ENCODE results near the gene HECW1.

Gene HECW1

DNA sequence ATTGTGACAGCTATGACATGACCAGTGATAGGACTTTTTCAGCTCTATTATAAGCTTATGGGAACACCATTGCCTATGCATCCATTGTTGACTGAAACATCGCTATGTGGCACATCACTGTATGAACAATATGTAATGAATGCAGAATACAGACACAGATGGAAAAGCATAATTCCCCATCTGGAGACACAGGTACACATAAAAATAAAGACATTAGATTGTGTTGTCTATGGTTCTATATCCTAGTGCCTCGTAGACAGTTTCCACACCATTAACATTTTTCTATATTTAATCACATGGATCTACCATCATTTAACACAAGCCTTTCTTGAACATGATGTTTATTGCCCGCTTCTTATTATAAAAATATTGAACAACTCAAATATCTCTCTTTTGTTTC lies 374.2 kb downstream of the HECW1 start:
- no peak overlapping the region for H3K4me3 ChIP-seq
- no peak overlapping the region for H3K27ac ChIP-seq
- no peaks in the 10 kb centered on the region for H3K9me3 ChIP-seq (ENCODE audit: low read depth, low read length)
- H3K36me3 ChIP-seq (ENCODE audit: insufficient read depth, low read length), result no peaks in the 10 kb centered on the region
- DNase-seq (ENCODE audit: low read depth, low spot score), result no peak
- no peak overlapping the region for H3K9ac ChIP-seq (ENCODE audit: insufficient read length)
- TF ChIP-seq FOXP2 (optimal IDR thresholded peaks at IDR 0.05; ENCODE audit: control extremely low read depth, extremely low read length, insufficient read depth) (no peak), EZH2 (IDR thresholded peaks at IDR 0.05) (no peak), POLR2AphosphoS5 (IDR thresholded peaks at IDR 0.05; ENCODE audit: borderline replicate concordance, low read depth, low read length) (no peak)

DNA sequence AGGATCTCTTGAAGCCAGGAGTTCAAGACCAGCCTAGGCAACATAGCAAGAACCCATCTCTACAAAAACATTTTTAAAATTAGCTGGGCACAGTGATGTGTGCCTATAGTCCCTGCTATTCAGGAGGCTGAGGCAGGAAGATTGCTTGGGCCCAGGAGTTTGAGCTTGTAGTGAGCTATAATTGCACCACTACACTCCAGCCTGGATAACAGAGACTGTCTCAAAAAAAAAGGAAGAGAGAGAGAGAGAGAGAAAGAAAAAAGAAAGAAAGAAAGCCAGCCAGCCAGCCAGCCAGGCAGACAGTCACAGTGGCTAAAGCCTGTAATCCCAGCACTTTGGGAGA lies 375.3 kb downstream of the HECW1 start:
- DNase-seq (ENCODE audit: low read depth, low spot score), result no peak
- Histone ChIP-seq H3K9me3 (ENCODE audit: low read depth, low read length) (no peaks in the 10 kb centered on the region), H3K27ac (no peak overlapping the region), H3K36me3 (ENCODE audit: insufficient read depth, low read length) (no peaks in the 10 kb centered on the region), H3K4me3 (no peak overlapping the region), H3K9ac (ENCODE audit: insufficient read length) (no peak overlapping the region)
- TF ChIP-seq POLR2AphosphoS5 (IDR thresholded peaks at IDR 0.05; ENCODE audit: borderline replicate concordance, low read depth, low read length), result no peak
- no peak for TF ChIP-seq EZH2 (IDR thresholded peaks at IDR 0.05)
- no peak for TF ChIP-seq FOXP2 (optimal IDR thresholded peaks at IDR 0.05; ENCODE audit: control extremely low read depth, extremely low read length, insufficient read depth)

DNA sequence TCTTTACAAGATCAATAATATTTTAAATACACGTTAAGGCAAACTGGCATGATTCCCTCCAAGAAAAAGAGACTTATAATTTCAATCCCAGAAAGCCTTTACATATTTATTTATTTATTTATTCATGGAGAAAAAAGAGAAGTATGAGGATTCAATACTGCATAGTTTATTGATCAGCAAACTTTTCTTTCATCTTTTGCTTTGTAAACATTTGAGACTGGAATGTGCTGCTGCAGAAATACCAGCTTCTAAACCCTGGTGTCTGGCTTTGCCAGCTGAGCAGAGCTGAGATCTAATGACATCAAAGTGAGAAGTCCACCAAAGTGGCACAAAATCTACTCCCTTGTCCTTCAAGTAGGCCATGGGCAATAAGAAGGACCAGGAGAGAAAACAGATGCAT lies 376.8 kb downstream of the HECW1 start:
- no peak overlapping the region for H3K27ac ChIP-seq
- H3K4me3 ChIP-seq, result no peak overlapping the region
- no peaks in the 10 kb centered on the region for H3K36me3 ChIP-seq (ENCODE audit: insufficient read depth, low read length)
- DNase-seq (ENCODE audit: low read depth, low spot score), result no peak
- no peaks in the 10 kb centered on the region for H3K9me3 ChIP-seq (ENCODE audit: low read depth, low read length)
- H3K9ac ChIP-seq (ENCODE audit: insufficient read length), result no peak overlapping the region
- TF ChIP-seq POLR2AphosphoS5 (IDR thresholded peaks at IDR 0.05; ENCODE audit: borderline replicate concordance, low read depth, low read length) (no peak), EZH2 (IDR thresholded peaks at IDR 0.05) (no peak), FOXP2 (optimal IDR thresholded peaks at IDR 0.05; ENCODE audit: control extremely low read depth, extremely low read length, insufficient read depth) (no peak)

DNA sequence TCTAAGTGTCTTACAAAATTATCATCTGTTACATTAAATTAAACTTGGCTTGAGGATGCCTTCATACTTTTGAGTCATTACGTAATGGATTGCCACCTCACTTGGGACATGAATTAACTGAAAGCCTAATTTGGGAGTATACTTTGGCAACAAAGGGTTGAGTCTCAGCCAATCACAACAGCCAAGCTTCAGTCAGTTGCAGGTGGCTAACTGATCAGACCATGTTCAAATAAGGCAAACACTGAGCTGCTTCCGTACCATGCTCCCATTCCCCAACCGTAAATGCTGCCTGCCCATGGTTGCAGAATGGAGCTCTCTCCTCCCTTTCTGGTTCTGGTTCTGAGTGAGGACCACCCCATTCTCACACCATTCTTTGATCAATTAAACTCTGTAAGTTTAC lies 377.6 kb downstream of the HECW1 start:
- no peaks in the 10 kb centered on the region for H3K9me3 ChIP-seq (ENCODE audit: low read depth, low read length)
- H3K4me3 ChIP-seq, result no peak overlapping the region
- H3K36me3 ChIP-seq (ENCODE audit: insufficient read depth, low read length), result no peaks in the 10 kb centered on the region
- TF ChIP-seq EZH2 (IDR thresholded peaks at IDR 0.05) (no peak), FOXP2 (optimal IDR thresholded peaks at IDR 0.05; ENCODE audit: control extremely low read depth, extremely low read length, insufficient read depth) (no peak), POLR2AphosphoS5 (IDR thresholded peaks at IDR 0.05; ENCODE audit: borderline replicate concordance, low read depth, low read length) (no peak)
- no peak for DNase-seq (ENCODE audit: low read depth, low spot score)
- no peak overlapping the region for H3K9ac ChIP-seq (ENCODE audit: insufficient read length)
- no peak overlapping the region for H3K27ac ChIP-seq

GRCh38 chr7:43491123-43491522 lies 378.7 kb downstream of the HECW1 start:
- no peak for DNase-seq (ENCODE audit: low read depth, low spot score)
- TF ChIP-seq POLR2AphosphoS5 (IDR thresholded peaks at IDR 0.05; ENCODE audit: borderline replicate concordance, low read depth, low read length), result no peak
- no peak for TF ChIP-seq FOXP2 (optimal IDR thresholded peaks at IDR 0.05; ENCODE audit: control extremely low read depth, extremely low read length, insufficient read depth)
- TF ChIP-seq EZH2 (IDR thresholded peaks at IDR 0.05), result no peak
- no peaks in the 10 kb centered on the region for H3K9me3 ChIP-seq (ENCODE audit: low read depth, low read length)

GRCh38 chr7:43491984-43492383 lies 379.5 kb downstream of the HECW1 start:
- TF ChIP-seq EZH2 (IDR thresholded peaks at IDR 0.05), result no peak
- no peak for TF ChIP-seq POLR2AphosphoS5 (IDR thresholded peaks at IDR 0.05; ENCODE audit: borderline replicate concordance, low read depth, low read length)
- no peak for TF ChIP-seq FOXP2 (optimal IDR thresholded peaks at IDR 0.05; ENCODE audit: control extremely low read depth, extremely low read length, insufficient read depth)
- H3K36me3 ChIP-seq (ENCODE audit: insufficient read depth, low read length), result no peaks in the 10 kb centered on the region
- DNase-seq (ENCODE audit: low read depth, low spot score), result no peak
- no peak overlapping the region for H3K9ac ChIP-seq (ENCODE audit: insufficient read length)
- no peak overlapping the region for H3K4me3 ChIP-seq
- no peaks in the 10 kb centered on the region for H3K9me3 ChIP-seq (ENCODE audit: low read depth, low read length)
- no peak overlapping the region for H3K27ac ChIP-seq

More at GRCh38 chr7:43491123-43491522, 378.7 kb downstream of the HECW1 start:
- Histone ChIP-seq H3K27ac (no peak overlapping the region), H3K36me3 (ENCODE audit: insufficient read depth, low read length) (no peaks in the 10 kb centered on the region), H3K4me3 (no peak overlapping the region), H3K9ac (ENCODE audit: insufficient read length) (no peak overlapping the region)

GRCh38 chr7:43492896-43493295 lies 380.4 kb downstream of the HECW1 start:
- DNase-seq (ENCODE audit: low read depth, low spot score), result no peak
- TF ChIP-seq EZH2 (IDR thresholded peaks at IDR 0.05) (no peak), FOXP2 (optimal IDR thresholded peaks at IDR 0.05; ENCODE audit: control extremely low read depth, extremely low read length, insufficient read depth) (no peak), POLR2AphosphoS5 (IDR thresholded peaks at IDR 0.05; ENCODE audit: borderline replicate concordance, low read depth, low read length) (no peak)
- H3K9ac ChIP-seq (ENCODE audit: insufficient read length), result no peak overlapping the region
- no peaks in the 10 kb centered on the region for H3K36me3 ChIP-seq (ENCODE audit: insufficient read depth, low read length)
- no peaks in the 10 kb centered on the region for H3K9me3 ChIP-seq (ENCODE audit: low read depth, low read length)
- no peak overlapping the region for H3K27ac ChIP-seq
- no peak overlapping the region for H3K4me3 ChIP-seq

DNA sequence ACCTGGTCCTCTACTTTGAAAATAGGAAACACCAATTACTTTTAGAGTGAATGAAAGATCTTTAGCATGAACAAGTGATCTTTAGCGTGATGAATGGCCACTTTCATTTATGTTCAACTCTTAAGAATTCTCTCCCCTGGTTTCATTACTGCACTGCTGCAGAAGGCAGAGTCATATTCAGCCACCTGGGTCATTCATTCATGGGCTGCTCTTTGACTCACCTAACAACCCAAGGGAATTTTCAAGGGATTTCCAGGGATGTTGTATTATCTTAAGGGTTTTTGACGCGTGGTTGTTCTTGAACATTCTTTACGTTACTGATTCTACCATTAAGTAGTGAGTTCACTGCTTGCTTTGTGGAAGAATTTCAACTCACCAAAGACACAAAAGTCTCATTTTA lies 383.1 kb downstream of the HECW1 start:
- H3K9ac ChIP-seq (ENCODE audit: insufficient read length), result no peak overlapping the region
- H3K27ac ChIP-seq, result no peak overlapping the region
- no peaks in the 10 kb centered on the region for H3K9me3 ChIP-seq (ENCODE audit: low read depth, low read length)
- no peak for TF ChIP-seq POLR2AphosphoS5 (IDR thresholded peaks at IDR 0.05; ENCODE audit: borderline replicate concordance, low read depth, low read length)
- no peak for TF ChIP-seq FOXP2 (optimal IDR thresholded peaks at IDR 0.05; ENCODE audit: control extremely low read depth, extremely low read length, insufficient read depth)
- TF ChIP-seq EZH2 (IDR thresholded peaks at IDR 0.05), result no peak
- H3K36me3 ChIP-seq (ENCODE audit: insufficient read depth, low read length), result no peaks in the 10 kb centered on the region
- H3K4me3 ChIP-seq, result no peak overlapping the region
- no peak for DNase-seq (ENCODE audit: low read depth, low spot score)

GRCh38 chr7:43496596-43496995 lies 384.1 kb downstream of the HECW1 start:
- H3K9ac ChIP-seq (ENCODE audit: insufficient read length), result no peak overlapping the region
- no peak overlapping the region for H3K27ac ChIP-seq
- H3K9me3 ChIP-seq (ENCODE audit: low read depth, low read length), result no peaks in the 10 kb centered on the region
- no peak for TF ChIP-seq POLR2AphosphoS5 (IDR thresholded peaks at IDR 0.05; ENCODE audit: borderline replicate concordance, low read depth, low read length)
- no peak for TF ChIP-seq FOXP2 (optimal IDR thresholded peaks at IDR 0.05; ENCODE audit: control extremely low read depth, extremely low read length, insufficient read depth)
- TF ChIP-seq EZH2 (IDR thresholded peaks at IDR 0.05), result no peak
- DNase-seq (ENCODE audit: low read depth, low spot score), result no peak
- H3K4me3 ChIP-seq, result no peak overlapping the region
- no peaks in the 10 kb centered on the region for H3K36me3 ChIP-seq (ENCODE audit: insufficient read depth, low read length)

Measured in SK-N-MC (cell line).